Stimulated activated CD8-positive, alpha-beta memory T cell treated with anti-CD3 and anti-CD28 coated beads, Interleukin-15, amount 100 ng/mL, for 4 hours (primary cell): Measurements from ENCODE around the gene ABHD16A.

Source experiments
- DNase-seq, 2 donors: peaks; one replicate each; pipeline ENCODE4 v3.0.0-alpha.2; 2020; ENCODE audit warnings: low read depth in 2 of 2

ABHD16A gene

DNA sequence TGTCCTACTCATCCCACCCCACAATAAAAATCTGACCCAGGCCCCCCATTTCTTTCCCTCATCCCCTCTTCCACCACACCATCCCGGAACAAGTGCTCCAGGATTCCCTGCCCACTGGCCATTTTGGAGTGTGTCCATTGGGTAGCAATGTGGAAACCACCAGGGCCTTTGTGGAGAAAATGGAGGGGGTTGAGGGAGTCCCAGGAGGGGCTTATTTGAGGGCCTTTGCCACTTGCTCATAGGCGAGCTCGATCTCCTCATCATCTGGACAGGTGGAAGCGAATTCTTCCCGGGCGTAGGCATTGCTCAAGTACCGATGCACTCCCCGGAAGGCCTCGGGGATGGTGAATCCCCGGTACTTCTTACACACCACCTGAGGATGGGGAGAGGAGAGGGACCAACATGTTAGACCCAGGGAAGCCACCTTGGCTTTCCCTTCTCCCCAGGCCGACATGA lies 27.5 kb upstream of the ABHD16A start:
- no peak for DNase-seq

GRCh38 chr6:31729979-31730630 lies 27.0 kb upstream of the ABHD16A start:
- DNase-seq: peak; percentile 23 to 46

GRCh38 chr6:31729515-31729978 lies 26.4 kb upstream of the ABHD16A start:
- DNase-seq: peak; percentile 59 to 68

GRCh38 chr6:31728767-31729514 lies 25.8 kb upstream of the ABHD16A start, which contains the start of gene DDAH2:
Gene DDAH2, minus strand, starts transcription at chr6:31729299. Its CDS starts 138 bp downstream, at chr6:31729161.
- DNase-seq: no peak

- no peak for DNase-seq
These were observed 24.9 kb upstream of the ABHD16A start for GRCh38 chr6:31727717-31728671.

DNA sequence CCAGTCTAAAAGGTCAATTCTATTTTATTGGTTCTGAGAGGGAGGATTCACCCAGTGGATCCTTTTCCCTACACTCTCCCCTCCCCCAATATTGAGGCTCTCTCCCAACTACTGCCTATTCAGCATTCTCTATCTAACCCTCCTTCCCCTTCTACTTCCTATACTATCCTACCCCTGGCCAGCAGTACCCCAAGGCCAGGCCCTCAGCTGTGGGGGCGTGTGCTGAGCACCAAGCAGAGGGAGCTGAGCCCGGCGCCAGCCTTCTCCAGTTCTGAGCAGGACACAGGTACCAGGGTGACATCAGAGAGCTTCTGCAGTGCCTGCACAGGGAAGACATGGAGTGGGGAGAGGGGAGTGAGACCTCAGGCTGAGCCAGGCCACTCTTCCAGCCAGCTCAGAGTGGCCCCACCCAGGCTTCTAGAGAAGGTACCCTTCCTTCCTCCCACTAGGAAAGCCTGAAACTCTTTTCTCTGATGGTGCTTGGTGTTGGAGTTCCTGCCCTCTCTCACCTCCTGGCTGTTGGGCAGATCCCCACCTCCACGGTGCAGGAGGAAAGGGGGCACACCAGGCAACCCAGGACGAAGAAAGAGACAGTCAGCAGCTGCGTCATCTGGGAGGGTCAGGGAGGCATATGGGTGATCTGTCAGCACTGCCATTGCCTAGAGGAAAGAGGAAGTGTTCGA lies 24.1 kb upstream of the ABHD16A start:
- DNase-seq: no peak

GRCh38 chr6:31725502-31726350 lies 22.6 kb upstream of the ABHD16A start:
- DNase-seq: no peak

GRCh38 chr6:31723980-31724691 lies 21.0 kb upstream of the ABHD16A start:
- no peak for DNase-seq

- DNase-seq: no peak
These were observed 20.3 kb upstream of the ABHD16A start, which contains the start of gene MPIG6B for GRCh38 chr6:31723245-31723979. Gene MPIG6B, plus strand, starts transcription at chr6:31723373. Its CDS starts 11 bp downstream, at chr6:31723384.

- DNase-seq: no peak
These were observed 19.0 kb upstream of the ABHD16A start for GRCh38 chr6:31722173-31722572.

DNA sequence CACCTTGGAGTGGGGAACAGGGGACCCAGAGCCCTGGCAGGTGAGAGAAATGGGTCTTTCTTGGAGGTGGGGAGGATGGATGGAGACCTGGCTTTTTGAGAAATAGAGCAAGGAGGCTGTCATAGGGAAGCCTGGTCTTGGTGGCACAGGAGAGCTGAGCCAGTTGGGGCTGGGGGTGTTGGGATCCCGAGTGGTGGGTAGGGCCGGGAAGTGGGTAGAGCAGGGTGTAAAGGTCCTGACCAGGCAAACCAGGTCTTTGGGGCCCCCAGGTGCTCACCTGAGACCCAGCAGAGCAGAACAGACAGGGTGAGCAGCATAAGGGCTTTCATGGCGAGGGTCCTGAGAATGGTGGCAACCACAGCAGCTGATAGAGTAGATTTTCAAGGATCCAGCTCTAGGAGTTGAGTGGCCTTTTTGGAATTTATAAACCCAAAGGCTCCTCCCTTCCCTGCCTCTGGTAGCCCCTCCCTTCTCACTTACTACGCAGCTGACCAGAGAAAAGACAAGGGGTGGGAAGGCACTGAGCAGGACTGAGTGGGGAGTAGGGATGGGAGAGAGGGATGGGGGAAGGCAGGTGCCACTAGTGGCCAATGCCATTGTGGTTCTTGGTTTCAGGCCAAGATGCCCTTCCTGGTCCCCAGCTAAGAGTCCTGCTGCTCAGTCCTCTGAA lies 18.4 kb upstream of the ABHD16A start, which contains the start of gene LY6G6C:
Gene LY6G6C (minus strand): TSS at position 396 of the 670 bp plus-strand sequence. CDS start 67 bp downstream, at position 329.
- no peak for DNase-seq

- no peak for DNase-seq
These were observed 17.2 kb upstream of the ABHD16A start for GRCh38 chr6:31720196-31720770.

DNA sequence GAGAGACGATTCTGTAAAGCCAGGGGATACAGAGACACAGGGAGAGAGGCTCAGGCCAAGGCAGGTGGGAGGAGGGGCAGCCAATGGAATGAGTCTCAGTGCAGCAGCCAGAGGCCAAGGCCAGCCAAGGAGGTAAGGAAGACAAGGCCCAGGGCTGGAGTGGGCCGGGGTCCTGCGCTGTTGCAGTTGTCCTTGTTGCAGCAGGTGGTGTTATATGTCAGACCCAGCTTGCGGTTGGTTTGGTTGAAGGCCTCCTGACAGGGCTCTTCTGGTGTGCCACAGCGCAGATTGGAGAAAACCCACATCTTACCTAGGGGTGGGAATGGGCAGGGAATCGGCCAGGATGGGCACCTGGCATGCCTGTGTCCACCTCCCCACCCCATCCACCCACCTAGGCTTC lies 15.9 kb upstream of the ABHD16A start:
- no peak for DNase-seq

- DNase-seq: no peak
These were observed 15.1 kb upstream of the ABHD16A start for GRCh38 chr6:31718265-31718664.

- no peak for DNase-seq
These were observed 14.5 kb upstream of the ABHD16A start for GRCh38 chr6:31717499-31718222.

GRCh38 chr6:31715022-31715958 lies 12.2 kb upstream of the ABHD16A start, which contains the start of gene LY6G6D:
Gene LY6G6D, plus strand, starts transcription at chr6:31715348. Its CDS starts 8 bp downstream, at chr6:31715356.
- DNase-seq: no peak
